HG03432 (cell line): Measurements from ENCODE around the gene NBEAL2.
A peak's percentile ranks its signal among the peaks of the same experiment; 100 is the strongest.
"Not testable (repeated sequence)": the region's sequence is repeated elsewhere in the genome, so short reads cannot be mapped to it uniquely, and the experiment has no call there.

Experiments
- ATAC-seq: cut with Tn5 transposase; IDR thresholded peaks from one replicate; pipeline ENCODE4 v1.9.1; 2021; ENCODE audit warnings: mild to moderate bottlenecking, moderate library complexity; ENCODE audit not compliant: unreplicated experiment

NBEAL2 gene

DNA sequence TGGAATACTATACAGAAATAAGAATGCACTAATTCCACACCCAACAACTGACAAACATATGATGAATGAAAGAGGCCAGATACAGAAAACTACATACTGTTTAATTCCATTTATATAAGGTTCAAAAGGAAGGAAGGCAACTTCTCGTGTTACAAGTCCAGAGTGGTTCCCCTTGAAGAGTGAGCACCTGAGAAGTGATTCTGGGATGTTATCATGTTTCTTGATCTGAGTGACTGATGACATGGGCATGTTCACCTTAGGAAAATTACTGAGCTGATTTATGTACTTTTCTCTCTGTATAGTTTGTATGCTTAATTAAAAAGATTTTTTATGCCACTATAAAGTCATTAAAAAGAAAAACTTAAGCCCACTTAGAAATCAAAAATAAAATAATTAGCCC, 16.5 kb upstream of the NBEAL2 start:
- ATAC-seq: no peak

GRCh38 chr3:46964038-46964590, 15.4 kb upstream of the NBEAL2 start:
- not testable (repeated sequence) for ATAC-seq

DNA sequence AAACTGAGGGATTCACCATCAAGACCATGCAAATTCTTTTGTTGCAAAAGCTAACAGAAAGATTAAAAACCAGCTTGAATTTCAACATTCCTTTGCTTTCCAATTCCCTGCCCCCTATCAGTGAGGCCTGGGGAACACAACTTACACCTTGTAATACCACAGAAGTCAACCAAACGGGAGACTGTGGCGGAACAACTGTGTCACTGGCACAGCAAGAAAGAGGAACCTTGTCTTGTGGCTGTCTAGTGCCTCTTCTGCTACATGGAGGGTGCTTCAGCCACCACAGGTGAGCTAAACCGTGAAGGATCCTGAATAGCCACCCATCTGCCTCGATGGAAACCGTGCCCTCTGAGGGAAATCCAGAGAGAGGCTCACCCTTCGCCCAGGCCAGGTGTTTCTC, 14.3 kb upstream of the NBEAL2 start:
- no peak for ATAC-seq

GRCh38 chr3:46966811-46967210, 12.7 kb upstream of the NBEAL2 start:
- ATAC-seq: no peak

GRCh38 chr3:46968783-46969428, 10.6 kb upstream of the NBEAL2 start:
- ATAC-seq: no peak

- ATAC-seq: no peak
Measured at GRCh38 chr3:46970391-46971091, 8.9 kb upstream of the NBEAL2 start.

DNA sequence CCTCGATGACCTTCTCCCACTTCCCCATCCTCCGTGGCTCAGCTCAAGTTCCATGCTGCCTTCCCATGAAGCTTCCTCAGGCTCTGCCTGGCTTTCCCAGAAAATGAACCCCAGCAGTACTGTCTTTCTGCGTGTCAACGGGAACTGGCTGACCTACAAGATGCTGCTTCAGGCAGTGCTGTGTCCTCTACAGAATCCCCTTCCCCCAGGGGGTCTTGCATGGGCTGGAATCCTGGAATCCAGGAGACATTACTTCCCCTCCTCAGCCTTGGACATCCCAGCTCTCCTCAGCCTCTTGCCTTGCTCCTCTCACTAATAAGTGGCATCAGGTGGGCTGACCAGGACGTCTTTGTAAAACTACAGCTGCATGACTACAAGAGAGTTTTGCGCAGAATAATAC, 8.3 kb upstream of the NBEAL2 start:
- no peak for ATAC-seq

GRCh38 chr3:46971742-46972141, 7.7 kb upstream of the NBEAL2 start:
- ATAC-seq: no peak

DNA sequence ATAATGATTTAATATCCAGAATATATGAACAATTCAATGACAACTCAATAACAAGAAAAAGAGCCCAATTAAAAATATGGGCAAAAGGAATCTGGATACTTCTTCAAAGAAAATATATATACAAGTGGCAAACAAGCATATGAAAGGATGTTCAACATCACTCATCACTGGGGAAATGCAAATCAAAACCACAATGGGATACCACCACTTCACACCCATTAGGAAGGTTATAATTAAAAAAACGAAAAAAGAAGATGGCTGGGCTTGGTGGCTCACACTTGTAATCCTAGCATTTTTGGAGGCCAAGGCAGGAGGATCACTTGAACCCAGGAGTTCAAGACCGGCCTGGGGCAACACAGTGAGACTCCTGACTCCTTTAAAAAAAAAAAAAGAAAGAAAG, 7.1 kb upstream of the NBEAL2 start:
- ATAC-seq: no peak

DNA sequence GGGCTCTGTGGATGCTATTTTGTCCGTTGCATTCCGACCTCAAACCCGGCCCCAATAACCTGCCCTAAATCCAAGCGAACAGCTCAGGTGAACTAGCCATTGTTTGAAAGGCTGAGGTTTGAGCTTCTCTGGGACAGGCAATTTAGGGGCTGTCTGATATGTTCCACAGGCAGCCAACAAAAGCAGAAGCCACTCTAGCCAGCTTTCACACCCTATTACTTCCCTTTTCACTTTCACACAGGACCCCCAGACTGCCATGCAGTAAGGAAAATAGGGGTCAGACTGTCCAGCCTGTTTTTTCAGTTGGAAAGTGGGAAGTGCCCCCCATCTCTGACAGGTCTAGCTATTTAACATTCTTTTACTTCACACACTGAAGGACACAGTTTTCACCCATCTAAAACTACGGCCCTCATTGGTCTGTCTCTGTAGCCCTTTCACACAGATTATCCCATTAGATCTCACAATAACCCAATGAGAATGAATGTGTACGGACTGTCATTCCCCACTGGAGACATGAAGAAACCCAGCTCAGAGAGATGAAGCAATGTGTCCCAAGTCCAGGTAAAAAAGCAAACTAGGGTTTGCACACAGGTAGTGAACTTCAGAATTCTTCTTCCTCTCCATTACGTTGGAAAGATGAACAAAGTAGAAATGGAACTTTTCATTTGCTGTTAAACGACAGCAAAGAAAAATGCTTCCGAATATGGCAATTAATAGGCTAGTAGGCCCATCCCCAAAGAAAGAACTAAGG, 4.9 kb upstream of the NBEAL2 start:
- no peak for ATAC-seq

DNA sequence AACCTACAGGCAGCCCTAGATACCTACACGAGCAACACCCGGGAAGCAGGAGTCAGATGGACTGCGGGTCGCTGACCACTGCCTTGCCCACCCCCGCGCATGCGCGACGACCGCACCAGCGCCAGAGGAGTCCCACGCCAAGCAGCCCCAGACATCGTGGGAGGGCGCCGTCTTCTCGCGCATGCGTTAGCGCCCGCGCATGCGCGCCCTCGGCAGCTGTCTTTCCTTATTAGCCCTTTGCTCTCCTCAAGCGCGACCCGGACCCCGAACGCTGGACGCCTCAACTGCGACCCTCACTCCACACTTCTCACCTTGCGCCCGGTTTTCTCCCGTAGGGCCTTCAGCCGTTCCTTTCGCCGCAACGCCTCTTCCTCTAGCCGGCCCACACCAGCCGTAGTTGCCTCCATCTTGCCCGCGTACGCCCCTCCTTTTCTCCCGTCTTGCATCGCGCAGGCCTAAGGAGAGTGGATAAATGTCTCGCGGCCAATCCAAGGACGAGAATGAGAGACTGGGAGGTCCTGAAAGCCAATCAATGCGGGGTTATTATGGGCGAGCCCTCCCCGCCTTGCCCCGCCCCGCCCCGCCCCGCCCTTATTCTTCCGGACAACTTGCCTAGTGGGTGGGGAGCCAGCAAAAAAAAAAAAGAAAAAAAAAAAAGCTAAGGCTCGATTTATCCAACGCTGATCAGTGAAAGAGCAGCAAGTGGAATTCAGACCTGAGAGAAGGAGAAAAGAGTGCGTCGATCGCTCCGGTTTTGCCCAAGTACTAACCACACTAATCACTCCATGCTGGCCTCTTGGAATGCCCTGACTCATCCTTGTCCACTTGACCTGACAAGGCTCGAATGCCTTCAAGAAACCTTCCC, 2.9 kb upstream of the NBEAL2 start, which contains the start of gene CCDC12:
Gene CCDC12, minus strand, starts transcription at position 420 of the 865 bp plus-strand sequence. Its CDS starts 13 bp downstream, at position 407.
- peak; percentile 57 for ATAC-seq

- ATAC-seq: no peak
Measured at GRCh38 chr3:46977811-46978195, 1.7 kb upstream of the NBEAL2 start.

DNA sequence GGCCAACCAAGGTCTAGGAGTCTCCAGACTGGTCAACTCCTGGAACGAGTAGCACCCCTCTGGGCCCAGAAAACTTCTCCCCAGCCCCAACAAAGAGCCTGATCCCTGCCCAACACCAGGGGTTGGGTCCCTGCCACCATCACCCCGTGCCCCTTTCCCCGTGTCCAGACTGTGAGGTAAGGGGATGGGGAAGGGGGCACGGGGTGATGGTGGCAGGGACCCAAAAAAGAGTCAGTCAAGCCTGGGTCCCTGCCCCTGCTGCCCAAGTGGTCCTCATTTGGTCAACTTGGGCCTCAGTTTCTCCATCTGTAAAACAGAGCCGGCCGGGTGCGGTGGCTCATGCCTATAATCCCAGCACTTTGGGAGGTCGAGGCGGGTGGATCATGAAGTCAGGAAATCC, 1.1 kb upstream of the NBEAL2 start:
- ATAC-seq: no peak

DNA sequence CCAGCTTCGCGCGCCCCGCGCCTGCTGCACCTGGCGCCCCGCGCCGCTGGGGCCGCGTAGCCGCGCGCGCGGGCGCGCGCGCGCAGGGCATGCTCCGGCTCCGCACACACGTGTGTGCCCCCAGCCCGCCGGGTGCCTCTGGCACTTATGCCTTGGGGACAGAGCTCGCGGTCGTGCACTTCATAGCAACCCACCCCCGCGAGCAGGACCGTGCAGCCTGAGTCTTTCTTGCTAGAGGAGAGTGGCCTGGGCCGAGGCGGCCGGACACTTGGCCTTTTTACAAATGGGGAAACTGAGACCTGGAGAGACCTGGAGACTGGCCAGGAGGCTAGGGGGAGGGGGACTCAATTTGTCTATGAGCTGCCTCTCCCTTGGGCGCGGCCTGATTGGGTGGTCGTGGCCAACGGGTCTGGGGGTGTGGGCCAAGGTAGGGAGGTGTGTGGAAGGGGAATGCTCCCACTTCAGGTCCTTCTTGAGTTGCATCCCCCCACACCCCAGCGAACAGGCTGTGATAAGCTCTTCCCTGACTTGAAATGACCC, 562 bp downstream of the NBEAL2 start:
- peak; percentile 4 for ATAC-seq

- no peak for ATAC-seq
Measured at GRCh38 chr3:46981932-46982471, 2.5 kb downstream of the NBEAL2 start.

DNA sequence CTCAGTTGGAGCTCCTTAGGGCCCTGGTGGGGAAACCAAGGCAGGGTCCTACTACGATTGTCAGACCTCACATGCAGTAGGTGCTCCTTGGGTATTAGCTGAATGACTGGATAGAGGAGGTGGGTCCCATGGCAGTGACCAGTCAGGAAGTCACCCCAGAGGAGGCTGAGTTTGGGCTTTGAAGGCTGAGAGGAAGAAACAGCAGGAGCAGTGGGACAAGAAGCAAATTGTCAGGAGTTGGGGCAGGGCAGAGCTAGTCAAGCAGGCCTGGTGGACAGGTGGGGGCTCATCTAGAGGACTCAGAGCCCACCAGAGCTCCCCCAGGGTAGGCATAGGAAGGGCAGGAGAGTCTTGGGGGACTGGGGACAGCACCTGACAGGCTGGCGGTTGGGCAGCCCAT, 3.1 kb downstream of the NBEAL2 start:
- no peak for ATAC-seq

DNA sequence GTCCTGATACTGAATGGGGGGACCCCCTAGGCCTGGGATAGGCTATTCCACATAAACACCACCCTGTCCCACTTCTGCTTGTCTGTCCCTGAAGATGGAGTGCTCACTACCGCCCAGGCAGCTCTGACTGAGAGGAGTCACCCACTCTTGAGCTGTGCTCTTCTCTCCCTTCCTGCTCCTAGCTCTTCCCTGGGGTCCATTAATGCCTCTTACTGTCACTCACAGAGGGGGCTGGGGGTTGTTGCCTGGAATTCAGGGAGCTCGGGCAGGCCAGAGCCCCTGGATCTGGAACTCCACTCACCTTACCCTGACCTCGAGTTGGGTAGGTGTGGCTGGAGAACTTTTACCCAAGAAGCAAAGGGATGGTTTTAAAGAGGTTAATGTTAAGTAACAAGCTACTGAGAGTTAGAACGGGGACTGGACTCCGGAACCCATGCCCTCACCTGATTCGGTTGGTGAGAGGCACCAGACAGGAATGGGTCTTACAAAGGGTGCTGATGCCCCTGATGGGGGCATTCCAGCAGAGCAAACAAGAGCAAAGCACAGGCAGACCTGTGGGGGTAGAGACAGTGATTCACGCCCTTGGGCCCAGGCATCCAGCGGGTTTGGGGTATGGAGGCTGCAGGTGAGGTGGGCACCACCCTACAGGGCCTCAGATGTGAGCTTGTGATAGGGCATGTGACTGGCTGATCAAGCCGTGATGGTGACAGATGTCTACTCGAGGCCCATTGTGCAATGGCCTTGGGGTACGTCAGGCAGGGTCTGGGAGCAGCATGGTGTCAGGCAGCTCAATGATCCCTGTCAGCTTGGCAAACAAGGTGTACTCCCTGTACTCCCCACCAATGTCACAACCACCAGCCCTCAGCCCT, 5.4 kb downstream of the NBEAL2 start:
- no peak for ATAC-seq

GRCh38 chr3:46985588-46985987, 6.1 kb downstream of the NBEAL2 start:
- no peak for ATAC-seq

- no peak for ATAC-seq
Measured at GRCh38 chr3:46986055-46986730, 6.7 kb downstream of the NBEAL2 start.
